Endodermal cell (in vitro differentiated cells): ENCODE results near the gene NT5C1A. TPM values are rescaled to one million over a fixed set of nuclear protein-coding genes. Genes with fewer than 3 reads are reported as not detected.

Experiments
- DNase-seq: peaks from one replicate; pipeline ENCODE4 v3.0.0-alpha.2; 2017
- H3K27ac ChIP-seq: 2 replicates; pipeline ENCODE4 v1.5.1; 2013; ENCODE audit warnings: mild to moderate bottlenecking, low read depth, low read length, moderate library complexity
- H3K27me3 ChIP-seq: 2 replicates; pipeline ENCODE4 v1.6.1; 2013; ENCODE audit warnings: mild to moderate bottlenecking, low read length, moderate library complexity; ENCODE audit not compliant: insufficient read depth, control insufficient read depth, poor library complexity, severe bottlenecking
- H3K36me3 ChIP-seq: 2 replicates; pipeline ENCODE4 v1.7.0; 2013; ENCODE audit warnings: mild to moderate bottlenecking, low read length, moderate library complexity; ENCODE audit not compliant: control insufficient read depth, insufficient read depth
- H3K4me1 ChIP-seq: one replicate; pipeline ENCODE4 v1.7.0; 2013; ENCODE audit warnings: low read length; ENCODE audit not compliant: control insufficient read depth, insufficient read depth
- H3K4me3 ChIP-seq: 2 replicates; pipeline ENCODE4 v1.5.1; 2013; ENCODE audit warnings: mild to moderate bottlenecking, low read length, moderate library complexity
- H3K9ac ChIP-seq: 2 replicates; pipeline ENCODE4 v1.6.1; 2013; ENCODE audit warnings: mild to moderate bottlenecking, low read length, moderate library complexity; ENCODE audit not compliant: poor library complexity, severe bottlenecking; ENCODE audit errors: extremely low read depth
- H3K9me3 ChIP-seq: 2 replicates; pipeline ENCODE4 v1.6.1; 2013; ENCODE audit warnings: mild to moderate bottlenecking, low read length, moderate library complexity; ENCODE audit not compliant: control insufficient read depth
- H3K27ac Mint-ChIP-seq: 2 replicates; pipeline ENCODE4 v1.8.0; 2020; ENCODE audit warnings: mixed read lengths
- H3K27me3 Mint-ChIP-seq: 2 replicates; pipeline ENCODE4 v1.8.0; 2021; ENCODE audit warnings: mild to moderate bottlenecking, mixed read lengths; ENCODE audit not compliant: insufficient read depth
- H3K36me3 Mint-ChIP-seq: 2 replicates; pipeline ENCODE4 v1.8.0; 2020; ENCODE audit warnings: low read depth, mixed read lengths
- H3K4me1 Mint-ChIP-seq: 2 replicates; pipeline ENCODE4 v1.8.0; 2020; ENCODE audit warnings: mixed read lengths
- H3K4me3 Mint-ChIP-seq: 2 replicates; pipeline ENCODE4 v1.8.0; 2020; ENCODE audit warnings: mild to moderate bottlenecking, moderate library complexity, mixed read lengths
- H3K9me3 Mint-ChIP-seq: 2 replicates; pipeline ENCODE4 v1.8.0; 2020; ENCODE audit warnings: mild to moderate bottlenecking, mixed read lengths
- WGBS, 2 experiments: methylation state at CpG; one replicate each; pipeline versions ENCODE4 v1.1.5 to v1.1.7; 2013; ENCODE audit warnings: missing lambda C conversion rate in 2 of 2, mixed read lengths in 1 of 2; ENCODE audit not compliant: insufficient coverage in 1 of 2, insufficient read length in 1 of 2; 5-methylcytosine and 5-hydroxymethylcytosine counted together
- total RNA-seq, 2 donors: library from RNA; stranded (reverse); fragmentation: NEBNext Ultra II Directional in 1 of 2; extraction: Animal tissue kit (Norgen Biotek cat#: 25700) in 1 of 2; gene quantifications; 2 replicates in 1 of 2; 3 replicates in 1 of 2; pipeline ENCODE4 v1.2.1, GENCODE V29; 2021
- TF ChIP-seq, protein P1 (sequence below): fragments of 200-600 bp; sonication (generic); conservative IDR thresholded peaks from 2 replicates; pipeline ENCODE4 v1.5.0; 2021; ENCODE audit warnings: antibody characterized with exemption, mild to moderate bottlenecking

NT5C1A gene
- total RNA-seq, 2 donors from 2014 or later = not detected

GRCh38 chr1:39625009-39625408, 46.9 kb downstream of the NT5C1A start:
- H3K27ac ChIP-seq = no peak overlapping the region
- 78 to 86% methylated on average over 7 to 8 of the region's 8 CpGs for WGBS, 2 experiments
- Mint-ChIP-seq H3K27me3 (peaks cover 84% of the 10 kb centered on the region), H3K4me1 (no peaks in the 10 kb centered on the region), H3K27ac (no peak overlapping the region), H3K9me3 (no peaks in the 10 kb centered on the region), H3K4me3 (no peak overlapping the region), H3K36me3 (no peaks in the 10 kb centered on the region)
- no peak overlapping the region for H3K9ac ChIP-seq
- H3K36me3 ChIP-seq = no peaks in the 10 kb centered on the region
- TF ChIP-seq, protein P1, sequence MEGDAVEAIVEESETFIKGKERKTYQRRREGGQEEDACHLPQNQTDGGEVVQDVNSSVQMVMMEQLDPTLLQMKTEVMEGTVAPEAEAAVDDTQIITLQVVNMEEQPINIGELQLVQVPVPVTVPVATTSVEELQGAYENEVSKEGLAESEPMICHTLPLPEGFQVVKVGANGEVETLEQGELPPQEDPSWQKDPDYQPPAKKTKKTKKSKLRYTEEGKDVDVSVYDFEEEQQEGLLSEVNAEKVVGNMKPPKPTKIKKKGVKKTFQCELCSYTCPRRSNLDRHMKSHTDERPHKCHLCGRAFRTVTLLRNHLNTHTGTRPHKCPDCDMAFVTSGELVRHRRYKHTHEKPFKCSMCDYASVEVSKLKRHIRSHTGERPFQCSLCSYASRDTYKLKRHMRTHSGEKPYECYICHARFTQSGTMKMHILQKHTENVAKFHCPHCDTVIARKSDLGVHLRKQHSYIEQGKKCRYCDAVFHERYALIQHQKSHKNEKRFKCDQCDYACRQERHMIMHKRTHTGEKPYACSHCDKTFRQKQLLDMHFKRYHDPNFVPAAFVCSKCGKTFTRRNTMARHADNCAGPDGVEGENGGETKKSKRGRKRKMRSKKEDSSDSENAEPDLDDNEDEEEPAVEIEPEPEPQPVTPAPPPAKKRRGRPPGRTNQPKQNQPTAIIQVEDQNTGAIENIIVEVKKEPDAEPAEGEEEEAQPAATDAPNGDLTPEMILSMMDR = no peak
- no peak for DNase-seq
- H3K4me3 ChIP-seq = no peak overlapping the region
- no peaks in the 10 kb centered on the region for H3K4me1 ChIP-seq
- no peaks in the 10 kb centered on the region for H3K9me3 ChIP-seq
- H3K27me3 ChIP-seq = peaks cover 69% of the 10 kb centered on the region

DNA sequence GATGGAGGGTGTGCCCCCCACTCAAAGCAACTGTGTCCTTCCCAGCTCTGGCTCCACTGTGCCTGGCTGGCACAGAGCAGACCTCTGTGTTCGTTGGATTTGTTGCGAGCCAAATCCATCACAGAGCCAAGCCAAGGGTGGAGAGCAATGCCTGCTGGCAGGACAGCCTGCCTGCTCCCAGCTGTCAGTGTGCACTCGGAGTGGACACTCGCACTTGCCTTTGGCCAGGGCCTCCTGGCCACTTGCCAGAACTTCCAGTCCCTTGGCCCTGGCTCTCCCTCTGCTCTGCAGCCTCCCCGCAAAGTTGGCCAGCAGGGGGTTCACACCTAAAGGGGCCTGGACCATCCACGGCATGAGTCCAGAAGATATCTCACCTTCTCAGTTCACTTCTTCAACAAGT, 48.9 kb downstream of the NT5C1A start:
- TF ChIP-seq, protein P1 = no peak
- no peaks in the 10 kb centered on the region for H3K4me1 ChIP-seq
- H3K9me3 ChIP-seq = no peaks in the 10 kb centered on the region
- Mint-ChIP-seq H3K9me3 (no peaks in the 10 kb centered on the region), H3K36me3 (no peaks in the 10 kb centered on the region), H3K27me3 (peaks cover 86% of the 10 kb centered on the region), H3K4me1 (no peaks in the 10 kb centered on the region), H3K27ac (no peak overlapping the region), H3K4me3 (no peak overlapping the region)
- H3K9ac ChIP-seq = no peak overlapping the region
- no peak overlapping the region for H3K4me3 ChIP-seq
- H3K36me3 ChIP-seq = no peaks in the 10 kb centered on the region
- WGBS, 2 experiments = 89 to 97% methylated on average over 5 to 6 of the region's 6 CpGs
- DNase-seq = no peak
- peaks cover 66% of the 10 kb centered on the region for H3K27me3 ChIP-seq
- H3K27ac ChIP-seq = no peak overlapping the region

GRCh38 chr1:39622427-39622826, 49.5 kb downstream of the NT5C1A start:
- H3K27ac Mint-ChIP-seq = no peak overlapping the region
- WGBS, 2 experiments = 89 to 100% methylated on average over 2 of the region's 3 CpGs
- DNase-seq = no peak
- Histone ChIP-seq H3K9me3 (no peaks in the 10 kb centered on the region), H3K4me3 (no peak overlapping the region), H3K4me1 (no peaks in the 10 kb centered on the region), H3K36me3 (no peaks in the 10 kb centered on the region), H3K27me3 (peaks cover 66% of the 10 kb centered on the region), H3K27ac (no peak overlapping the region), H3K9ac (no peak overlapping the region)
- H3K4me3 Mint-ChIP-seq = no peak overlapping the region
- TF ChIP-seq, protein P1 = no peak
- H3K36me3 Mint-ChIP-seq = no peaks in the 10 kb centered on the region
- H3K9me3 Mint-ChIP-seq = no peaks in the 10 kb centered on the region
- H3K27me3 Mint-ChIP-seq = peaks cover 86% of the 10 kb centered on the region
- no peaks in the 10 kb centered on the region for H3K4me1 Mint-ChIP-seq
